ENCODE measurements around the gene INTS11. TPM values are rescaled to one million over a fixed set of nuclear protein-coding genes. Genes with fewer than 3 reads are reported as not detected.
A peak's percentile ranks its signal among the peaks of the same experiment; 100 is the strongest.

Gene INTS11
- total and polyA plus RNA-seq, 4 donors = 26.3 to 40.5 (median 34.5) TPM

DNA sequence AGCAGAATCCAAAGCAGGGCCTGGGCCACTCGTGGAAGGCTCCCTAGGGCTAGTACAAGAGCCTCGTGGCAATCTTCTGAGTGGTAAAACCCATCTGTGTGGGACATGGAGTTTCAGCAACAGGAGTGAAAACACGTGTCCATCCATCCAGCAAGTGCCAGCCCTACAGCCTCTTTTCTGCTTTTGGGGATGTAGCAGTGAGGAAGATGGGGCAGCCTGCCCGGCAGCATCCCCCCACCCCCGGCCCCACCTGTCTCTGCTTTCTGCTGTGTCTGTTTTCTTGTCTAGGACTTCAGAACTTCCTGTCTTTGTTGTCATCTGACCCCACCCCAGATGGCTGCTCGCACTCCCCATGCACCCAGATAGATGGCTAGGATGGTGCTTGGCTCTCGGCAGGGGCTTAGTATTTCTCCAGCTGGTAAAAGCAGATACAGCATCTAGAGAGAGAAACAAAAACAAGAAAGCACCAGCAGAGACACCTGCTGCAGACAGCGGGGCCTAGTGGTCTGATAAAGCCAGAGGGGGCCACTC, 1.7 kb upstream of the INTS11 start (continued):
- TF ChIP-seq, protein P1, sequence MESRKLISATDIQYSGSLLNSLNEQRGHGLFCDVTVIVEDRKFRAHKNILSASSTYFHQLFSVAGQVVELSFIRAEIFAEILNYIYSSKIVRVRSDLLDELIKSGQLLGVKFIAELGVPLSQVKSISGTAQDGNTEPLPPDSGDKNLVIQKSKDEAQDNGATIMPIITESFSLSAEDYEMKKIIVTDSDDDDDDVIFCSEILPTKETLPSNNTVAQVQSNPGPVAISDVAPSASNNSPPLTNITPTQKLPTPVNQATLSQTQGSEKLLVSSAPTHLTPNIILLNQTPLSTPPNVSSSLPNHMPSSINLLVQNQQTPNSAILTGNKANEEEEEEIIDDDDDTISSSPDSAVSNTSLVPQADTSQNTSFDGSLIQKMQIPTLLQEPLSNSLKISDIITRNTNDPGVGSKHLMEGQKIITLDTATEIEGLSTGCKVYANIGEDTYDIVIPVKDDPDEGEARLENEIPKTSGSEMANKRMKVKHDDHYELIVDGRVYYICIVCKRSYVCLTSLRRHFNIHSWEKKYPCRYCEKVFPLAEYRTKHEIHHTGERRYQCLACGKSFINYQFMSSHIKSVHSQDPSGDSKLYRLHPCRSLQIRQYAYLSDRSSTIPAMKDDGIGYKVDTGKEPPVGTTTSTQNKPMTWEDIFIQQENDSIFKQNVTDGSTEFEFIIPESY (IDR thresholded peaks at IDR 0.05) = no peak

DNA sequence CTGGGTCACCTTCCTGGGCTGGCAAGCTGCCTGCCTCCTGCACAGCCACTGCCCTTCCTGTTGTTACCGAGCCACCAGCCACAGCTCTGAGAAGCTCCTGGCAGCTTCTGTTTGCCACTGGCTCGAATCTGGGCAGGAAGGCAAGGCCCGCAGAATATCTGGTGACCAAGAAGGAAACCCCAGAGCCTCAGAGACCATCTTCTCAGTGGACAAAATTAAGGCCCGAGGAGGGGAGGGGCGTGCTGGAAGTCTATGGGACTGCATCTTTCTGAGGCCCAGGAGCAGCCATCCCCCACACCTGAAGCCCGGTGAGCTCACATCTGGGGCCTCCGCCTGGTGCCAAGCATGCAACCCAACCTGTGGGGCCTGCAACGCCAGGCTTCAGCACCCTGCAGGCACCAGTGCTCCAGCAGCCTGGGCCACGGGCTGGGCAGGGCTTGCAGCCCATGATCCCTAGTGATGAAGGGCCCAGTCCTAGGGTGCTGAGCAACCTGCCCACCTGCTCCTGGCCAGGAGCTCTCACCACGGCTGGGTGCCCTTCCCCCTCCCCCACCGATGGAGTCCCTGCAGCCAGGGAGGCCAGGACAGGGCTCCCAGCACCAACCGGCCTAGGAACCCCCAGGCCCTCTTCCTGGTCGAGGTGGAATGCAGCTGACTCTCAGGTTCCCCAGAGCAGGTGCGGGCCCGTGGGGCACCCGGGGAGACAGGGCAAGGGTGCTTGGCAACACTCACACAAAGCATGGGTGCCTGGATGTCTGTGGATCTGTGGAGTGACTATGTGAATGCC, 1.0 kb upstream of the INTS11 start:
- H3K9ac ChIP-seq (ENCODE audit: low read depth in 1 of 2, low read length in 2 of 2) = peak overlapping the region; percentile 4 to 83
- H3K4me3 ChIP-seq (ENCODE audit: low read depth in 1 of 3, low read length in 3 of 3) = peak overlapping the region; percentile 78 to 85 (median 79)
- H3K4me1 ChIP-seq (ENCODE audit: control insufficient read depth in 4 of 4, insufficient read depth in 4 of 4, low read length in 3 of 4) = peaks cover 7 to 39% (median 26%) of the 10 kb centered on the region in 4 donors
- 20% methylated on average over 16 of the region's 16 CpGs for WGBS
- H3K27ac ChIP-seq (ENCODE audit: low read depth in 1 of 2, low read length in 2 of 2) = peak overlapping the region; percentile 75 to 84
- H3K9me3 ChIP-seq (ENCODE audit: control insufficient read depth in 4 of 4, low read length in 3 of 4) = no peaks in the 10 kb centered on the region
- TF ChIP-seq GABPA (IDR thresholded peaks at IDR 0.05 in 1 of 2, conservative IDR thresholded peaks at IDR 0.05 in 1 of 2) (peak in 1 of 2 donors; percentile 53), MAX (IDR thresholded peaks at IDR 0.05) (no peak), RXRA (IDR thresholded peaks at IDR 0.05) (no peak), HNF4A (conservative IDR thresholded peaks at IDR 0.05) (no peak), SP1 (IDR thresholded peaks at IDR 0.05) (peak; percentile 36)
- TF ChIP-seq, protein P2, sequence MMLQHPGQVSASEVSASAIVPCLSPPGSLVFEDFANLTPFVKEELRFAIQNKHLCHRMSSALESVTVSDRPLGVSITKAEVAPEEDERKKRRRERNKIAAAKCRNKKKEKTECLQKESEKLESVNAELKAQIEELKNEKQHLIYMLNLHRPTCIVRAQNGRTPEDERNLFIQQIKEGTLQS (IDR thresholded peaks at IDR 0.05) = no peak
- no peaks in the 10 kb centered on the region for H3K27me3 ChIP-seq (ENCODE audit: control insufficient read depth in 4 of 4, insufficient read depth in 4 of 4, low read length in 3 of 4)
- DNase-seq (ENCODE audit: low spot score) = no peak
- H3K36me3 ChIP-seq (ENCODE audit: control insufficient read depth in 4 of 4, insufficient read depth in 3 of 4, low read depth in 1 of 4, low read length in 3 of 4) = peaks cover 0 to 11% (median 6%) of the 10 kb centered on the region in 4 donors

DNA sequence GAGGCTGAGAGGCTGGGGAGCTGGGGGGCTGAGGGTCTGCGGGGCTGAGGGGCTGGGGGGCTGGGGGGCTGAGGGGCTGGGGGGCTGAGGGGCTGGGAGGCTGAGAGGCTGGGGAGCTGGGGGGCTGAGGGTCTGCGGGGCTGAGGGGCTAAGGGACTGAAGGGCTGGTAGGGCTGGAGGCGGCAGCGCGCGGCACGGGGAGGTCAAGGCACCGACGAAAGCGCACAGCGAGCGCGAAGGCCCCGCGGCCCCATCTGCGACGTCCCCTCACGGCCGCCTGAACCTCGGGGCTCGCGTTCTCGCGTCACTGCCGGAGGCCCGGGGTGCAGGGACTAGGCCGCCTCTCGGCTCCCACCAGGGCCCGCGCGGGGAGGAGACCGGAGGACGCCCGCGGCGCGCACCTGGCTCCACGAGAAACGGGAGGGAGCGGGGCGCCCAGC, 356 bp downstream of the INTS11 start:
- peak overlapping the region; percentile 79 to 89 (median 81) for H3K4me3 ChIP-seq (ENCODE audit: low read depth in 1 of 3, low read length in 3 of 3)
- H3K36me3 ChIP-seq (ENCODE audit: control insufficient read depth in 4 of 4, insufficient read depth in 3 of 4, low read depth in 1 of 4, low read length in 3 of 4) = peaks cover 2 to 11% (median 9%) of the 10 kb centered on the region in 4 donors
- H3K9ac ChIP-seq (ENCODE audit: low read depth in 1 of 2, low read length in 2 of 2) = peak overlapping the region in 1 of 2 donors; percentile 16
- no peaks in the 10 kb centered on the region for H3K27me3 ChIP-seq (ENCODE audit: control insufficient read depth in 4 of 4, insufficient read depth in 4 of 4, low read length in 3 of 4)
- peak overlapping the region in 1 of 2 donors; percentile 50 for H3K27ac ChIP-seq (ENCODE audit: low read depth in 1 of 2, low read length in 2 of 2)
- TF ChIP-seq SP1 (IDR thresholded peaks at IDR 0.05) = no peak
- TF ChIP-seq TAF1 (conservative IDR thresholded peaks at IDR 0.05) = no peak
- TF ChIP-seq, protein P1 (IDR thresholded peaks at IDR 0.05) = no peak
- TF ChIP-seq NR2F2 (IDR thresholded peaks at IDR 0.05) = no peak
- no peak for TF ChIP-seq JUND (IDR thresholded peaks at IDR 0.05)
- TF ChIP-seq, protein P2 (IDR thresholded peaks at IDR 0.05) = no peak
- TF ChIP-seq, protein P3, sequence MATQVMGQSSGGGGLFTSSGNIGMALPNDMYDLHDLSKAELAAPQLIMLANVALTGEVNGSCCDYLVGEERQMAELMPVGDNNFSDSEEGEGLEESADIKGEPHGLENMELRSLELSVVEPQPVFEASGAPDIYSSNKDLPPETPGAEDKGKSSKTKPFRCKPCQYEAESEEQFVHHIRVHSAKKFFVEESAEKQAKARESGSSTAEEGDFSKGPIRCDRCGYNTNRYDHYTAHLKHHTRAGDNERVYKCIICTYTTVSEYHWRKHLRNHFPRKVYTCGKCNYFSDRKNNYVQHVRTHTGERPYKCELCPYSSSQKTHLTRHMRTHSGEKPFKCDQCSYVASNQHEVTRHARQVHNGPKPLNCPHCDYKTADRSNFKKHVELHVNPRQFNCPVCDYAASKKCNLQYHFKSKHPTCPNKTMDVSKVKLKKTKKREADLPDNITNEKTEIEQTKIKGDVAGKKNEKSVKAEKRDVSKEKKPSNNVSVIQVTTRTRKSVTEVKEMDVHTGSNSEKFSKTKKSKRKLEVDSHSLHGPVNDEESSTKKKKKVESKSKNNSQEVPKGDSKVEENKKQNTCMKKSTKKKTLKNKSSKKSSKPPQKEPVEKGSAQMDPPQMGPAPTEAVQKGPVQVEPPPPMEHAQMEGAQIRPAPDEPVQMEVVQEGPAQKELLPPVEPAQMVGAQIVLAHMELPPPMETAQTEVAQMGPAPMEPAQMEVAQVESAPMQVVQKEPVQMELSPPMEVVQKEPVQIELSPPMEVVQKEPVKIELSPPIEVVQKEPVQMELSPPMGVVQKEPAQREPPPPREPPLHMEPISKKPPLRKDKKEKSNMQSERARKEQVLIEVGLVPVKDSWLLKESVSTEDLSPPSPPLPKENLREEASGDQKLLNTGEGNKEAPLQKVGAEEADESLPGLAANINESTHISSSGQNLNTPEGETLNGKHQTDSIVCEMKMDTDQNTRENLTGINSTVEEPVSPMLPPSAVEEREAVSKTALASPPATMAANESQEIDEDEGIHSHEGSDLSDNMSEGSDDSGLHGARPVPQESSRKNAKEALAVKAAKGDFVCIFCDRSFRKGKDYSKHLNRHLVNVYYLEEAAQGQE (IDR thresholded peaks at IDR 0.05) = no peak
- TF ChIP-seq HNF4A (conservative IDR thresholded peaks at IDR 0.05) = no peak
- TF ChIP-seq HNF4G (IDR thresholded peaks at IDR 0.05) = no peak
- no peak for DNase-seq (ENCODE audit: low spot score)
- no peaks in the 10 kb centered on the region for H3K9me3 ChIP-seq (ENCODE audit: control insufficient read depth in 4 of 4, low read length in 3 of 4)
- WGBS = under 1% methylated on average over 41 of the region's 41 CpGs
- peaks cover 7 to 37% (median 26%) of the 10 kb centered on the region in 4 donors for H3K4me1 ChIP-seq (ENCODE audit: control insufficient read depth in 4 of 4, insufficient read depth in 4 of 4, low read length in 3 of 4)

Measured in liver (tissue), 9 donors.